ENCODE results near the gene KLHL29. TPM values are rescaled to one million over a fixed set of nuclear protein-coding genes. Genes with fewer than 3 reads are reported as not detected.

KLHL29 gene
- total RNA-seq, 4 donors from 2014 or later: 2.2 to 3.3 (median 2.7) TPM

DNA sequence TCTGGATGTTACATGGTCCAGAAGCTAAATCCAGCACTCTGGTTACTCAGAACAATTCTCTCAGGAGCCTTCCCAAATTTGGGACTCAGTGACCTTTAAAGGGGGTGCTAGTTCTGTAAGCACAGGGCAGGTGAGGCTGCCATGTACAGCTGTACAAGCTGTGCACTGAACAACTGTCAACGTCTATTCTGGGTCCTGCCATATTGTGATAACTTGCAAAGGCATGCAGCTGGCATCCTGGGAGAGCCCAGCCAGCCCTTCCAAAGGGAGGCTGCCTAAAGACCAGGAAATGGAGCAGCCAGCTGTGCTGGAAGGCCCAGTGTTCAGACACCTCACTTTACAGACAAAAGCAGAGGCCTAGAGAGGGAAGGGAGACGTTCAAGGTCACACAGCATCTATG, 204.8 kb downstream of the KLHL29 start:
- H3K36me3 ChIP-seq: no peaks in the 10 kb centered on the region
- H3K27me3 ChIP-seq: no peaks in the 10 kb centered on the region
- intact Hi-C loops (cut with DNase I): no loop called here
- DNase-seq: no peak
- 77 to 83% methylated on average over 2 of the region's 2 CpGs for WGBS, 2 donors
- H3K4me3 ChIP-seq (replicated peaks in 1 of 3): no peak overlapping the region
- no peaks in the 10 kb centered on the region for H3K9me3 ChIP-seq
- TF ChIP-seq, protein P1, sequence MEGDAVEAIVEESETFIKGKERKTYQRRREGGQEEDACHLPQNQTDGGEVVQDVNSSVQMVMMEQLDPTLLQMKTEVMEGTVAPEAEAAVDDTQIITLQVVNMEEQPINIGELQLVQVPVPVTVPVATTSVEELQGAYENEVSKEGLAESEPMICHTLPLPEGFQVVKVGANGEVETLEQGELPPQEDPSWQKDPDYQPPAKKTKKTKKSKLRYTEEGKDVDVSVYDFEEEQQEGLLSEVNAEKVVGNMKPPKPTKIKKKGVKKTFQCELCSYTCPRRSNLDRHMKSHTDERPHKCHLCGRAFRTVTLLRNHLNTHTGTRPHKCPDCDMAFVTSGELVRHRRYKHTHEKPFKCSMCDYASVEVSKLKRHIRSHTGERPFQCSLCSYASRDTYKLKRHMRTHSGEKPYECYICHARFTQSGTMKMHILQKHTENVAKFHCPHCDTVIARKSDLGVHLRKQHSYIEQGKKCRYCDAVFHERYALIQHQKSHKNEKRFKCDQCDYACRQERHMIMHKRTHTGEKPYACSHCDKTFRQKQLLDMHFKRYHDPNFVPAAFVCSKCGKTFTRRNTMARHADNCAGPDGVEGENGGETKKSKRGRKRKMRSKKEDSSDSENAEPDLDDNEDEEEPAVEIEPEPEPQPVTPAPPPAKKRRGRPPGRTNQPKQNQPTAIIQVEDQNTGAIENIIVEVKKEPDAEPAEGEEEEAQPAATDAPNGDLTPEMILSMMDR (IDR thresholded peaks at IDR 0.05): no peak
- no peak for TF ChIP-seq POLR2A (IDR thresholded peaks at IDR 0.05)
- H3K27ac ChIP-seq: no peak overlapping the region
- H3K4me1 ChIP-seq: peaks cover 0 to 6% of the 10 kb centered on the region in 2 donors

DNA sequence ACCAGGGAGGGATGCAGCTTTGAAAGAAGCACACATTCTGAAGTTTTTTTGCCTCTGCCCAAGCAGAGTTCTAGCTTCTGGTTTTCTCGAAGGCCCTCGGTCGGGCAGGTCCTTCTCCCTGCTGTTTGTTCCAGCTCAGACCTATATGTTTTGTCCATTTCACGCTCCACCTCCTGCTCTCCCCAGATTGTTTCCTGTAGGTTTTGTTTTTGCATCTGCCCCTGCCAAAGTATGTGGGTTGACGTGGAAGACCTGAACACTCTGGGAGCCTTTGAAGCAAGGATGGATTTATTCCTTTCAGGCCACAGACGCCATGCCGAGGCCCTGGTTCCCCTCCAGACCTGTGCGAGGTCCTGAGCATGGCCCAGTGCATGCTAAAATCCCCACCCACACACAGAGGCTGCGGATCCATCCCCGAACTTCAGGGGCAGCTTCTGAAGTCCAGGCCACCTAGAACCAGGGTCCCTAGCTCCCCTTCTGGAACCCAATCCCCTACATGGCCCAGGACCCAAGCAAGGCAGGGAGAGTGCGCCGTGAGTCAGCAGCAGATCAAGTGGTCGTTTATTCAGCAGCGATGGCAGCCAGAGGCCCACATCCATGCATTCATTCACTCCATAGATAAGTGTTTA, 205.4 kb downstream of the KLHL29 start:
- H3K27ac ChIP-seq: no peak overlapping the region

DNA sequence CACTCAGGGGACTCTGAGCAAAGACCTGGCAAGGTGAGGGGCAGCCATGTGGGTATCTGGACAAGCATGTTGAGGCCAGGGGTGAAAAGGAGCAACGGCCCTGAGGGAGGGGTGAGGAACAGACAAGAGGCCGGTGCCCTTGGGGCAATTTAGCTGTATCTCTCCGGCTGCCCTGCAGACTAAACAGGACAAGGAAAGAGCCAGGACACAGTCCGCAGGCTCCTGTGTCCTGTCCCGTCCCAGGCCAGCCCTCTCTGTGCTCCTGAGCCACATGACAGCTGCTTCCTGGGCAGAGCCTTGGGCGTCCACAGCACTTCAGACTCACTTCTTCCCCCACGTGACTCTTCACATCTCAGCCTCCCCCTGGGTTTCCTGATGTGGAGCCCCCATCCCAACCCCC, 206.1 kb downstream of the KLHL29 start:
- intact Hi-C loops (cut with DNase I): no loop called here
- peaks cover 0 to 6% of the 10 kb centered on the region in 2 donors for H3K4me1 ChIP-seq
- no peaks in the 10 kb centered on the region for H3K36me3 ChIP-seq
- no peak for DNase-seq
- TF ChIP-seq, protein P1 (IDR thresholded peaks at IDR 0.05): no peak
- no peak for TF ChIP-seq POLR2A (IDR thresholded peaks at IDR 0.05)
- no peaks in the 10 kb centered on the region for H3K27me3 ChIP-seq
- no peaks in the 10 kb centered on the region for H3K9me3 ChIP-seq
- H3K27ac ChIP-seq: no peak overlapping the region
- WGBS, 2 donors: 70 to 74% methylated on average over 7 of the region's 7 CpGs
- H3K4me3 ChIP-seq (replicated peaks in 1 of 3): no peak overlapping the region

More for the DNA sequence above, 205.4 kb downstream of the KLHL29 start:
- intact Hi-C loops (cut with DNase I): no loop called here
- no peak for TF ChIP-seq POLR2A (IDR thresholded peaks at IDR 0.05)
- TF ChIP-seq, protein P1 (IDR thresholded peaks at IDR 0.05): no peak
- Histone ChIP-seq H3K9me3 (no peaks in the 10 kb centered on the region), H3K27me3 (no peaks in the 10 kb centered on the region), H3K4me1 (peaks cover 0 to 6% of the 10 kb centered on the region in 2 donors), H3K4me3 (replicated peaks in 1 of 3) (no peak overlapping the region), H3K36me3 (no peaks in the 10 kb centered on the region)
- no peak for DNase-seq
- 75 to 78% methylated on average over 13 to 14 of the region's 14 CpGs for WGBS, 2 donors

DNA sequence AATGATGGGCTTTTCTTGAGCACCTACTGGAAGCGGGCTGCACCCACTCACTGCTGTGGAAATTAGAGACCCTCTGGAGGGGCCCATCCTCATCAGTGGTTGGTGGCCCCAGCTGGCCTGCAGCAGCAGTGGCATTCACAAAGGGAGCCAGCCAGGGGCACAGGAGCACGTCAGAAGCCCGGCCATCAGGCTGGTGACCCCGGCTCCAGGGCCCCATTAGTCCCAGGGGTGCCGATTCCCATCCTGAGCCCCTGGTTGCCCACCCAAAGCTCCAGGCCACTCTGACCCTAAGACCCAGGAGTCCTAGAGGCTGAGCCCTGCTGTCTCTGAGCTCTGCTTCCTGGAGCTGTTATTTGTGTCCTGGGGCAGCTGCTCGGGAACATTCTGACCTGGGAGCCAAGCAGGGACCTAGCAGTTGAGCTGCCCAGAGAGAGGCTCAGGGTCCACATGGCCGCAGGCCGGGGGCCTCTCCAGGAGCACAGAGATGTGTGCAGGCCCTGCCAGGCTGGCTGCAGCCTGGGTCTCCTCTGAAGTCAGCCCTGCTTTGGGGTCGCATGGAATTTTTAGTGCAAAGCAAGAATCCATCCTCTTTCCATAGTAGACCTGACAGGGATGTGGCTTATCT, 207.2 kb downstream of the KLHL29 start:
- Histone ChIP-seq H3K4me3 (replicated peaks in 1 of 3) (no peak overlapping the region), H3K27ac (no peak overlapping the region), H3K36me3 (no peaks in the 10 kb centered on the region), H3K4me1 (peaks cover 0 to 6% of the 10 kb centered on the region in 2 donors), H3K27me3 (no peaks in the 10 kb centered on the region), H3K9me3 (no peaks in the 10 kb centered on the region)
- TF ChIP-seq, protein P1 (IDR thresholded peaks at IDR 0.05): no peak
- TF ChIP-seq POLR2A (IDR thresholded peaks at IDR 0.05): no peak
- intact Hi-C loops (cut with DNase I): no loop called here
- WGBS, 2 donors: 95% methylated on average over 4 to 7 of the region's 9 CpGs
- no peak for DNase-seq

All from thyroid gland (tissue), 4 donors.